ENCODE data around the gene XAGE1B. TPM values are rescaled to one million over a fixed set of nuclear protein-coding genes. Genes with fewer than 3 reads are reported as not detected.
"Not testable (repeated sequence)": the region's sequence is repeated elsewhere in the genome, so short reads cannot be mapped to it uniquely, and the experiment has no call there.

The XAGE1B gene
- polyA plus RNA-seq, 3 donors: not detected

DNA sequence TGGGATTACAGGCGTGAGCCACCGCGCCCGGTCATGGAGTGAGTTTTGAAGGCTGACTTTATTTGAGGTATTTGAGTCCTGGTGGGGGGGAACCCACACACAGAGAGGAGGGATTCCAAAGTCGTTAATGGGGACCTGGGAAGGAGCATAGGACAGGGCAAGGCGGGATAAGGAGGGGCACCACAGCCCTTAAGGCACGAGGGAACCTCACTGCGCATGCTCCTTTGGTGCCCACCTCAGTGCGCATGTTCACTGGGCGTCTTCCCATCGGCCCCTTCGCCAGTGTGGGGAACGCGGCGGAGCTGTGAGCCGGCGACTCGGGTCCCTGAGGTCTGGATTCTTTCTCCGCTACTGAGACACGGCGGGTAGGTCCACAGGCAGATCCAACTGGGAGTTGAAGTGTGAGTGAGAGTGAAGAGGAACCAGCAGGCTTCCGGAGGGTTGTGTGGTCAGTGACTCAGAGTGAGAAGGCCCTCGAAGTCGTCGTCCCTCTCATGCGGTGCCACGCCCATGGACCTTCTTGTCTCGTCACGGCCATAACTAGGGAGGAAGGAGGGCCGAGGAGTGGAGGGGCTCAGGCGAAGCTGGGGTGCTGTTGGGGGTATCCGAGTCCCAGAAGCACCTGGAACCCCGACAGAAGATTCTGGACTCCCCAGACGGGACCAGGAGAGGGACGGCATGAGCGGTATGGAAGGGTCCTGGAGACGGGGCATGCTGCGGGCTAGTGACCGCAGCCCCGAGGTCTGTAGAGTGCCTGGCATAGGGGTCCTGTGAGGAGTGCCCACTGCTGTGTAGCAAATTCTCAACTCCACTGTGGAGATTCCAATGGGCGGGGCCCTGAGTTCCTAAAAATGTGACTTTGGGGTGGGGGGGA is 21.1 kb downstream of the XAGE1B start, which contains the start of gene XAGE1A:
TSS of gene XAGE1A (plus strand) at position 264 of the 874 bp plus-strand sequence. CDS start 1,554 bp downstream, outside the sequence.
- H2AFZ ChIP-seq (ENCODE audit: insufficient read depth, low read depth, low read length, poor library complexity, severe bottlenecking); H3K36me3 ChIP-seq (replicated peaks in 1 of 2; ENCODE audit: control insufficient read depth in 1 of 2, insufficient read depth in 2 of 2, low read length in 2 of 2); DNase-seq; H3K9me3 Mint-ChIP-seq; H3K4me3 Mint-ChIP-seq; H3K27me3 Mint-ChIP-seq (ENCODE audit: low read depth in 3 of 3); H3K4me1 Mint-ChIP-seq; H3K27ac Mint-ChIP-seq; H3K4me1 ChIP-seq (ENCODE audit: control insufficient read depth in 1 of 2, insufficient read depth in 2 of 2, low read length in 2 of 2); H3K4me3 ChIP-seq (replicated peaks in 1 of 3; ENCODE audit: low read depth in 2 of 3, low read length in 3 of 3); H3K9ac ChIP-seq (ENCODE audit: insufficient read depth, low read length, poor library complexity, severe bottlenecking); H4K20me1 ChIP-seq (ENCODE audit: insufficient read depth, low read length); H3K27ac ChIP-seq (ENCODE audit: low read depth in 1 of 2, low read length in 2 of 2); H3K27me3 ChIP-seq (ENCODE audit: control insufficient read depth in 2 of 2, insufficient read depth in 2 of 2, low read length in 2 of 2); intact Hi-C loops (cut with micrococcal nuclease); H3K79me2 ChIP-seq (ENCODE audit: insufficient read depth, low read length); H3K36me3 Mint-ChIP-seq; H3K4me2 ChIP-seq (replicated peaks; ENCODE audit: extremely low read depth, low read length, poor library complexity, severe bottlenecking); H3K9me3 ChIP-seq (replicated peaks in 1 of 2; ENCODE audit: control insufficient read depth in 1 of 2, insufficient read depth in 1 of 2, low read length in 2 of 2): not testable (repeated sequence)
- no CpG with 5 or more reads among the region's 41 CpGs for WGBS (ENCODE audit: insufficient coverage)

DNA sequence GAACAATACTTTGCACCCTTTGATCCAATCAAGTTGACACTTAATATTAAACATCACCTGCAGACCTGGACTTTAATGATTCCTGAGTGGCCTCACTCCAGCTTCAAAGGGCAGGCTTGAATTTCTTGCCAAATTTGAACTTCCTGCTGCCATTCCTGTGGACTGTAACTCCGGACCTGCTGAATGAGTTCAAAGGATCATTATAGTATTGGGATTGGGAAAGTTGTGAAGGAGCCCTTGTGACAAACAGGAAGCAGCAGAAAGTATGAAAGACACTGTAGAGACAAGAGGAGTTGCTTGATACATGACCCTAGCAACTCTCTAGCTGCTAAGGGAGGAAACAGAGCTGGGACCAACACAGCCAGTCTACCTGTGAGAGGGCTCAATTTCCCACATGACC is 45.6 kb downstream of the XAGE1B start:
- H3K79me2 ChIP-seq (ENCODE audit: insufficient read depth, low read length); H3K9me3 ChIP-seq (replicated peaks in 1 of 2; ENCODE audit: control insufficient read depth in 1 of 2, insufficient read depth in 1 of 2, low read length in 2 of 2); H3K36me3 ChIP-seq (replicated peaks in 1 of 2; ENCODE audit: control insufficient read depth in 1 of 2, insufficient read depth in 2 of 2, low read length in 2 of 2); intact Hi-C loops (cut with micrococcal nuclease); H3K27me3 ChIP-seq (ENCODE audit: control insufficient read depth in 2 of 2, insufficient read depth in 2 of 2, low read length in 2 of 2); H3K27ac Mint-ChIP-seq; H3K4me1 Mint-ChIP-seq; H3K4me1 ChIP-seq (ENCODE audit: control insufficient read depth in 1 of 2, insufficient read depth in 2 of 2, low read length in 2 of 2); H4K20me1 ChIP-seq (ENCODE audit: insufficient read depth, low read length); H3K27me3 Mint-ChIP-seq (ENCODE audit: low read depth in 3 of 3); H3K36me3 Mint-ChIP-seq; H3K9me3 Mint-ChIP-seq; H3K4me2 ChIP-seq (replicated peaks; ENCODE audit: extremely low read depth, low read length, poor library complexity, severe bottlenecking); H3K9ac ChIP-seq (ENCODE audit: insufficient read depth, low read length, poor library complexity, severe bottlenecking); H3K4me3 Mint-ChIP-seq; H2AFZ ChIP-seq (ENCODE audit: insufficient read depth, low read depth, low read length, poor library complexity, severe bottlenecking); DNase-seq; H3K27ac ChIP-seq (ENCODE audit: low read depth in 1 of 2, low read length in 2 of 2); H3K4me3 ChIP-seq (replicated peaks in 1 of 3; ENCODE audit: low read depth in 2 of 3, low read length in 3 of 3): not testable (repeated sequence)
- no CpG with 5 or more reads among the region's 1 CpG for WGBS (ENCODE audit: insufficient coverage)

Small RNA genes lying within 50 kb of the gene (small RNA-seq; reads per million reads assigned to genes)
- gene BX510359.8 (ENCODE audit: insufficient read length, low read depth) (not detected), gene RBM22P7 (ENCODE audit: insufficient read length, low read depth) (not detected)

Other genes with a start within 250 kb of the XAGE1B start
- not detected for gene XAGE2, start 148.0 kb downstream of the XAGE1B start, polyA plus RNA-seq
- not detected for gene XAGE1A, start 21.3 kb downstream of the XAGE1B start, polyA plus RNA-seq
- gene SSX7, start 137.8 kb upstream of the XAGE1B start, polyA plus RNA-seq: not detected
- not detected for gene SSX2, start 190.1 kb upstream of the XAGE1B start, polyA plus RNA-seq
- gene SSX2B, start 234.2 kb upstream of the XAGE1B start, polyA plus RNA-seq: not detected